Body of pancreas (tissue), 4 donors: ENCODE measurements around the gene MTCH1.

Experiments
- POLR2A ChIP-seq, 3 donors: fragments of 450-650 bp; IDR thresholded peaks; one replicate each; pipeline ENCODE4 v1.6.1; 2016; ENCODE audit warnings: antibody characterized with exemption in 3 of 3, mild to moderate bottlenecking in 2 of 3
- TF ChIP-seq, protein P1 (sequence below), 7 experiments: fragments of 450-650 bp in 4 of 7; fragments of 200-600 bp in 3 of 7; sonication (generic) in 3 of 7; IDR thresholded peaks; one replicate each; pipeline ENCODE4 v1.5.1; 2016 to 2019; ENCODE audit warnings: antibody characterized with exemption in 7 of 7

GRCh38 chr6:37022135-37022863 is 36.3 kb upstream of the MTCH1 start:
- TF ChIP-seq, protein P1, sequence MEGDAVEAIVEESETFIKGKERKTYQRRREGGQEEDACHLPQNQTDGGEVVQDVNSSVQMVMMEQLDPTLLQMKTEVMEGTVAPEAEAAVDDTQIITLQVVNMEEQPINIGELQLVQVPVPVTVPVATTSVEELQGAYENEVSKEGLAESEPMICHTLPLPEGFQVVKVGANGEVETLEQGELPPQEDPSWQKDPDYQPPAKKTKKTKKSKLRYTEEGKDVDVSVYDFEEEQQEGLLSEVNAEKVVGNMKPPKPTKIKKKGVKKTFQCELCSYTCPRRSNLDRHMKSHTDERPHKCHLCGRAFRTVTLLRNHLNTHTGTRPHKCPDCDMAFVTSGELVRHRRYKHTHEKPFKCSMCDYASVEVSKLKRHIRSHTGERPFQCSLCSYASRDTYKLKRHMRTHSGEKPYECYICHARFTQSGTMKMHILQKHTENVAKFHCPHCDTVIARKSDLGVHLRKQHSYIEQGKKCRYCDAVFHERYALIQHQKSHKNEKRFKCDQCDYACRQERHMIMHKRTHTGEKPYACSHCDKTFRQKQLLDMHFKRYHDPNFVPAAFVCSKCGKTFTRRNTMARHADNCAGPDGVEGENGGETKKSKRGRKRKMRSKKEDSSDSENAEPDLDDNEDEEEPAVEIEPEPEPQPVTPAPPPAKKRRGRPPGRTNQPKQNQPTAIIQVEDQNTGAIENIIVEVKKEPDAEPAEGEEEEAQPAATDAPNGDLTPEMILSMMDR (IDR thresholded peaks at IDR 0.05) = no peak
- no peak for TF ChIP-seq POLR2A (IDR thresholded peaks at IDR 0.05)
